SU-DHL-6 (cell line): ENCODE data around the gene GMDS.

ENCODE experiments used
- H2AFZ ChIP-seq: fragments of 200-600 bp; sonication (generic); 2 replicates; pipeline ENCODE4 v1.6.1; 2014; ENCODE audit warnings: low read depth, mild to moderate bottlenecking, moderate library complexity, mixed read lengths, antibody characterized with exemption, low read length; ENCODE audit not compliant: severe bottlenecking
- H3F3A ChIP-seq: fragments of 200-600 bp; shearing (Covaris generic); 2 replicates; pipeline ENCODE4 v1.6.0; 2016; ENCODE audit warnings: antibody characterized with exemption, mild to moderate bottlenecking; ENCODE audit not compliant: insufficient read depth
- H3K27ac ChIP-seq: fragments of 200-600 bp; sonication (generic); 2 replicates; pipeline ENCODE4 v1.5.1; 2016; ENCODE audit warnings: low read depth, mild to moderate bottlenecking, low read length, moderate library complexity, mixed read lengths
- H3K27me3 ChIP-seq: fragments of 200-600 bp; sonication (generic), shearing (Covaris generic); 2 replicates; pipeline ENCODE4 v1.6.0; 2014; ENCODE audit warnings: mild to moderate bottlenecking, low read length
- H3K36me3 ChIP-seq: fragments of 200-600 bp; sonication (generic); 2 replicates; pipeline ENCODE4 v1.6.1; 2014; ENCODE audit warnings: mild to moderate bottlenecking, low read length, mixed read lengths
- H3K4me2 ChIP-seq: fragments of 300-600, 200-600 bp; shearing (Covaris generic), sonication (generic); 2 replicates; pipeline ENCODE4 v1.6.0; 2014; ENCODE audit warnings: low read length, low read depth, mild to moderate bottlenecking; ENCODE audit not compliant: poor library complexity, severe bottlenecking
- H3K4me3 ChIP-seq: fragments of 200-600 bp; sonication (generic); 2 replicates; pipeline ENCODE4 v1.5.1; 2014; ENCODE audit warnings: antibody characterized with exemption, low read length, mild to moderate bottlenecking, mixed read lengths; ENCODE audit not compliant: insufficient read depth, poor library complexity, severe bottlenecking
- H3K79me2 ChIP-seq: fragments of 200-600 bp; sonication (generic); 2 replicates; pipeline ENCODE4 v1.6.1; 2014; ENCODE audit warnings: mild to moderate bottlenecking, low read length, moderate library complexity; ENCODE audit not compliant: insufficient read depth
- H3K9ac ChIP-seq: fragments of 200-600 bp; sonication (generic); 2 replicates; pipeline ENCODE4 v1.7.0; 2014; ENCODE audit warnings: mild to moderate bottlenecking, low read length
- H3K9me2 ChIP-seq: fragments of 200-600 bp; sonication (generic); replicated peaks from 2 replicates; pipeline ENCODE4 v1.6.1; 2014; ENCODE audit warnings: low read length; ENCODE audit not compliant: insufficient read depth
- H3K9me3 ChIP-seq: fragments of 200-600 bp; sonication (generic); 2 replicates; pipeline ENCODE4 v1.6.1; 2014; ENCODE audit warnings: low read length, mixed read lengths; ENCODE audit not compliant: insufficient read depth
- H4K20me1 ChIP-seq: fragments of 200-600 bp; sonication (generic); 2 replicates; pipeline ENCODE4 v1.6.1; 2014; ENCODE audit warnings: low read depth, mild to moderate bottlenecking, antibody characterized with exemption, low read length, moderate library complexity, mixed read lengths
- EZH2phosphoT487 ChIP-seq: fragments of 200-600 bp; sonication (generic), shearing (Covaris generic); conservative IDR thresholded peaks from 2 replicates; pipeline ENCODE4 v1.6.1; 2018; ENCODE audit warnings: mild to moderate bottlenecking, antibody characterized with exemption, low read length, moderate library complexity, mixed read lengths
- TF ChIP-seq, protein P1 (sequence below): fragments of 200-600 bp; sonication (generic); IDR thresholded peaks from one replicate; pipeline ENCODE4 v1.5.1; 2017; ENCODE audit warnings: antibody characterized with exemption, mild to moderate bottlenecking, low read length, moderate library complexity; ENCODE audit not compliant: insufficient read depth, poor library complexity, severe bottlenecking

GMDS gene

DNA sequence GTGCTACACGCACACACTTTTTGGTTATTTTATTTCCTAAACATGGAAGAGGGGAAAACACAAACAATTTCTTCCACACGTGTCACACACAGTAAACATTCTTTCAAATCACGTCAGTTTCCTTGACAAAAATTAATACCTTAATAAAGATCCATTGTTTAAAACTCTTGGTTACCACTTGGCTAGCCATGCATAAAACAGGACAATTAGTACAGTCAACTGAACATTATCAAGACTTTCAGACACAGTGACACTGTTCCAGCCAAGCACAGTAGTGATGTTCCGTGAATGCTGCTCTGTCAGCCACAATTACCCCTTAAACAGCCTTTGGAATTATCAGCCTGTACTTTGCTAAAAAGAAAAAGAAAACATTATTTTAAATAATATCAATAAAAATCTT lies 50.8 kb downstream of the GMDS start:
- Histone ChIP-seq H4K20me1 (peaks cover 21% of the 10 kb centered on the region), H3K79me2 (no peaks in the 10 kb centered on the region), H3K9me2 (no peaks in the 10 kb centered on the region), H3K27me3 (no peaks in the 10 kb centered on the region), H2AFZ (no peak overlapping the region), H3K4me2 (no peak overlapping the region), H3K9me3 (peaks cover 15% of the 10 kb centered on the region; the same call in 1 of the 2 replicates), H3K27ac (no peak overlapping the region), H3K9ac (no peak overlapping the region), H3F3A (no peaks in the 10 kb centered on the region), H3K36me3 (no peaks in the 10 kb centered on the region), H3K4me3 (no peak overlapping the region)
- TF ChIP-seq, protein P1, sequence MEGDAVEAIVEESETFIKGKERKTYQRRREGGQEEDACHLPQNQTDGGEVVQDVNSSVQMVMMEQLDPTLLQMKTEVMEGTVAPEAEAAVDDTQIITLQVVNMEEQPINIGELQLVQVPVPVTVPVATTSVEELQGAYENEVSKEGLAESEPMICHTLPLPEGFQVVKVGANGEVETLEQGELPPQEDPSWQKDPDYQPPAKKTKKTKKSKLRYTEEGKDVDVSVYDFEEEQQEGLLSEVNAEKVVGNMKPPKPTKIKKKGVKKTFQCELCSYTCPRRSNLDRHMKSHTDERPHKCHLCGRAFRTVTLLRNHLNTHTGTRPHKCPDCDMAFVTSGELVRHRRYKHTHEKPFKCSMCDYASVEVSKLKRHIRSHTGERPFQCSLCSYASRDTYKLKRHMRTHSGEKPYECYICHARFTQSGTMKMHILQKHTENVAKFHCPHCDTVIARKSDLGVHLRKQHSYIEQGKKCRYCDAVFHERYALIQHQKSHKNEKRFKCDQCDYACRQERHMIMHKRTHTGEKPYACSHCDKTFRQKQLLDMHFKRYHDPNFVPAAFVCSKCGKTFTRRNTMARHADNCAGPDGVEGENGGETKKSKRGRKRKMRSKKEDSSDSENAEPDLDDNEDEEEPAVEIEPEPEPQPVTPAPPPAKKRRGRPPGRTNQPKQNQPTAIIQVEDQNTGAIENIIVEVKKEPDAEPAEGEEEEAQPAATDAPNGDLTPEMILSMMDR = no peak
- TF ChIP-seq EZH2phosphoT487 = no peak

GRCh38 chr6:2193931-2194330 lies 51.5 kb downstream of the GMDS start:
- Histone ChIP-seq H3K9me3 (peaks cover 15% of the 10 kb centered on the region; the same call in 1 of the 2 replicates), H3K9me2 (no peaks in the 10 kb centered on the region), H3K27ac (no peak overlapping the region), H3K9ac (no peak overlapping the region), H3K79me2 (no peaks in the 10 kb centered on the region), H3K36me3 (no peaks in the 10 kb centered on the region), H2AFZ (no peak overlapping the region), H3K4me2 (no peak overlapping the region), H4K20me1 (peaks cover 14% of the 10 kb centered on the region), H3F3A (no peaks in the 10 kb centered on the region), H3K27me3 (no peaks in the 10 kb centered on the region), H3K4me3 (no peak overlapping the region)
- TF ChIP-seq, protein P1 = no peak
- no peak for TF ChIP-seq EZH2phosphoT487

- no peaks in the 10 kb centered on the region for H3K79me2 ChIP-seq
- no peak overlapping the region for H3K27ac ChIP-seq
- no peak for TF ChIP-seq EZH2phosphoT487
- TF ChIP-seq, protein P1 = no peak
These were observed 52.4 kb downstream of the GMDS start for GRCh38 chr6:2192976-2193375.

More at GRCh38 chr6:2192976-2193375, 52.4 kb downstream of the GMDS start:
- Histone ChIP-seq H3K9ac (no peak overlapping the region), H3K27me3 (no peaks in the 10 kb centered on the region), H3K9me3 (peaks cover 15% of the 10 kb centered on the region; the same call in 1 of the 2 replicates), H2AFZ (no peak overlapping the region), H3K36me3 (no peaks in the 10 kb centered on the region), H3K4me3 (no peak overlapping the region), H3F3A (no peaks in the 10 kb centered on the region), H4K20me1 (peaks cover 16% of the 10 kb centered on the region; the same call in 1 of the 2 replicates), H3K4me2 (no peak overlapping the region), H3K9me2 (no peaks in the 10 kb centered on the region)
